ENCODE measurements around the gene GATA5.

Gene GATA5

GRCh38 chr20:62415354-62416111 is 60.3 kb downstream of the GATA5 start:
- Histone ChIP-seq H3K9me3 (ENCODE audit: control insufficient read depth, insufficient read depth, low read depth, low read length) (no peaks in the 10 kb centered on the region), H3K36me3 (ENCODE audit: control insufficient read depth in 2 of 2, insufficient read depth in 1 of 2, low read length in 2 of 2) (no peaks in the 10 kb centered on the region), H3K4me3 (ENCODE audit: low read depth, low read length) (no peak overlapping the region), H3K27ac (ENCODE audit: extremely low read depth, low read depth, low read length) (no peak overlapping the region), H3K4me1 (ENCODE audit: control insufficient read depth, insufficient read depth, low read length) (no peaks in the 10 kb centered on the region)
- POLR2A ChIA-PET = interaction anchor here (0.6 kb wide), 1 partner anchor 879 kb away, joined by 3 read pairs; no protein-coding TSS in a partner anchor
- CTCF ChIA-PET = interaction anchor here (0.6 kb wide), 1 partner anchor 212 kb away, joined by 3 read pairs; no protein-coding TSS in a partner anchor
- TF ChIP-seq ZNF10 (tag by site-specific recombination; IDR thresholded peaks at IDR 0.05) = no peak
- no peak for TF ChIP-seq ZNF366 (tag by site-specific recombination; conservative IDR thresholded peaks at IDR 0.05)
- TF ChIP-seq GLIS2 (tag by site-specific recombination; IDR thresholded peaks at IDR 0.05) = peak; percentile 58

GRCh38 chr20:62413896-62414481 is 61.8 kb downstream of the GATA5 start:
- ChIA-PET CTCF (interaction anchor here (0.5 kb wide), 1 partner anchor 354 kb away, joined by 3 read pairs; no protein-coding TSS in a partner anchor), POLR2A (no interaction called here)
- no peak for TF ChIP-seq ZNF776 (tag by site-specific recombination; IDR thresholded peaks at IDR 0.05; ENCODE audit: borderline replicate concordance)
- TF ChIP-seq KLF9 (tag by site-specific recombination; IDR thresholded peaks at IDR 0.05; ENCODE audit: low read depth) = no peak
- no peak for TF ChIP-seq ZNF426 (tag by site-specific recombination; IDR thresholded peaks at IDR 0.05)
- no peak for TF ChIP-seq ZFP41 (tag by site-specific recombination; IDR thresholded peaks at IDR 0.05; ENCODE audit: borderline replicate concordance)
- no peak for TF ChIP-seq ZNF585B (tag by site-specific recombination; IDR thresholded peaks at IDR 0.05)
- TF ChIP-seq ZNF274 (IDR thresholded peaks at IDR 0.05; ENCODE audit: low read length) = no peak
- TF ChIP-seq ZNF274 (tag by site-specific recombination; IDR thresholded peaks at IDR 0.05; ENCODE audit: borderline replicate concordance) = no peak
- Histone ChIP-seq H3K36me3 (ENCODE audit: control insufficient read depth in 2 of 2, insufficient read depth in 1 of 2, low read length in 2 of 2) (no peaks in the 10 kb centered on the region), H3K4me3 (ENCODE audit: low read depth, low read length) (no peak overlapping the region), H3K9me3 (ENCODE audit: control insufficient read depth, insufficient read depth, low read depth, low read length) (no peaks in the 10 kb centered on the region), H3K27ac (ENCODE audit: extremely low read depth, low read depth, low read length) (no peak overlapping the region), H3K4me1 (ENCODE audit: control insufficient read depth, insufficient read depth, low read length) (peaks cover 4% of the 10 kb centered on the region; the same call in 1 of the 2 replicates)

All from HEK293 (cell line).